Endothelial cell of umbilical vein (primary cell): ENCODE results near the gene XRCC2. TPM values are rescaled to one million over a fixed set of nuclear protein-coding genes. Genes with fewer than 3 reads are reported as not detected.
"Not testable (repeated sequence)": the region's sequence is repeated elsewhere in the genome, so short reads cannot be mapped to it uniquely, and the experiment has no call there.

Experiments
- BruUV-seq: library from RNA; stranded (reverse); fragments of 400-500 nt; replicated peaks from 2 replicates; lab custom pipeline; 2021; lab: Mats Ljungman, UMichigan
- CTCF ChIA-PET: fragments of 300-600, 350-600 bp; sonication (Branson Sonifier 250); formaldehyde crosslinking; loops from one replicate; lab custom pipeline; 2021; ENCODE audit warnings: antibody characterized with exemption, inconsistent platforms; lab: Charles Lee
- POLR2A ChIA-PET: fragments of 300-600, 350-600 bp; sonication (Branson Sonifier 250); formaldehyde crosslinking; loops from one replicate; lab custom pipeline; 2021; ENCODE audit warnings: antibody characterized with exemption, inconsistent platforms; lab: Charles Lee
- DNase-seq: peaks from one replicate; pipeline ENCODE4 v3.0.0-alpha.2; 2011; ENCODE audit warnings: low read depth, low spot score
- FAIRE-seq: peaks from 2 replicates; lab custom pipeline; 2011; peaks lifted over from hg19 to GRCh38; lab: Jason Lieb, UNC
- H2AFZ ChIP-seq: 2 replicates; pipeline ENCODE4 v1.6.0; 2012; ENCODE audit warnings: low read depth, low read length, control low read depth, inconsistent platforms
- H3K27ac ChIP-seq: 2 replicates; pipeline ENCODE4 v1.5.1; 2011; ENCODE audit warnings: low read depth, mild to moderate bottlenecking, control low read depth, low read length, moderate library complexity; ENCODE audit not compliant: insufficient read depth
- H3K27me3 ChIP-seq, 2 experiments: 2 replicates each; pipeline versions ENCODE4 v1.6.0 to v1.6.1; 2011; ENCODE audit warnings: low read length in 2 of 2, mixed read lengths in 1 of 2; ENCODE audit not compliant: control insufficient read depth in 2 of 2, insufficient read depth in 2 of 2
- H3K36me3 ChIP-seq, 2 experiments: 2 replicates in 1 of 2; 3 replicates in 1 of 2; pipeline ENCODE4 v1.5.1; 2011; ENCODE audit warnings: low read length in 2 of 2, mild to moderate bottlenecking in 1 of 2, moderate library complexity in 1 of 2; ENCODE audit not compliant: control insufficient read depth in 2 of 2, insufficient read depth in 2 of 2; ENCODE audit errors: extremely low read depth in 1 of 2
- H3K4me1 ChIP-seq: 3 replicates; pipeline ENCODE4 v1.5.1; 2011; ENCODE audit warnings: mild to moderate bottlenecking, low read length; ENCODE audit not compliant: control insufficient read depth, insufficient read depth; ENCODE audit errors: extremely low read depth
- H3K4me2 ChIP-seq: 2 replicates; pipeline ENCODE4 v1.6.1; 2011; ENCODE audit warnings: low read length, control low read depth, mixed read lengths; ENCODE audit not compliant: insufficient read depth
- H3K4me3 ChIP-seq, 3 experiments: fragments of 200-600 bp in 1 of 3; sonication (generic), shearing (Covaris generic) in 1 of 3; replicated peaks in 1 of 3; 2 replicates each; pipeline ENCODE4 v1.5.1; 2011 to 2016; ENCODE audit warnings: control low read depth in 3 of 3, low read length in 3 of 3, mild to moderate bottlenecking in 2 of 3, inconsistent platforms in 1 of 3, low read depth in 1 of 3, moderate library complexity in 1 of 3; ENCODE audit not compliant: insufficient read depth in 1 of 3
- H3K79me2 ChIP-seq: 2 replicates; pipeline ENCODE4 v1.6.0; 2012; ENCODE audit warnings: low read length, inconsistent platforms; ENCODE audit not compliant: control insufficient read depth, insufficient read depth
- H3K9ac ChIP-seq: replicated peaks from 2 replicates; pipeline ENCODE3; 2011; ENCODE audit warnings: low read length, control low read depth; ENCODE audit not compliant: insufficient read depth; ENCODE audit errors: extremely low read depth
- H3K9me1 ChIP-seq: replicated peaks from 3 replicates; pipeline ENCODE4 v1.6.0; 2011; ENCODE audit warnings: mild to moderate bottlenecking, low read length; ENCODE audit not compliant: control insufficient read depth, insufficient read depth; ENCODE audit errors: extremely low read depth
- H3K9me3 ChIP-seq: replicated peaks from 2 replicates; pipeline ENCODE4 v1.5.1; 2012; ENCODE audit warnings: low read length, inconsistent platforms; ENCODE audit not compliant: control insufficient read depth, insufficient read depth
- H4K20me1 ChIP-seq: replicated peaks from 2 replicates; pipeline ENCODE3; 2011; ENCODE audit warnings: mild to moderate bottlenecking, low read length; ENCODE audit not compliant: control insufficient read depth, insufficient read depth; ENCODE audit errors: extremely low read depth
- EZH2 ChIP-seq: IDR thresholded peaks from 2 replicates; pipeline ENCODE4 v1.6.1; 2012; ENCODE audit warnings: borderline replicate concordance, low read depth, mild to moderate bottlenecking, moderate library complexity, low read length, inconsistent platforms; ENCODE audit not compliant: severe bottlenecking
- GATA2 ChIP-seq: IDR thresholded peaks from 2 replicates; pipeline ENCODE4 v1.7.0; 2011; ENCODE audit warnings: low read depth, mild to moderate bottlenecking, moderate library complexity, mixed read lengths, low read length; ENCODE audit not compliant: insufficient read length, insufficient read depth
- JUN ChIP-seq: IDR thresholded peaks from 2 replicates; pipeline ENCODE4 v1.6.1; 2011; ENCODE audit warnings: borderline replicate concordance, low read depth; ENCODE audit not compliant: insufficient read length, insufficient read depth
- MAX ChIP-seq: IDR thresholded peaks from 2 replicates; pipeline ENCODE4 v1.6.1; 2011; ENCODE audit not compliant: insufficient read depth, insufficient read length
- POLR2A ChIP-seq: IDR thresholded peaks from 2 replicates; pipeline ENCODE4 v1.6.1; 2012; ENCODE audit warnings: low read depth, mild to moderate bottlenecking, control low read depth, low read length
- dilution Hi-C: fragments of 300-500 bp; cut with MboI; formaldehyde crosslinking; loops from one replicate; pipeline ENCODE4 v1.15.0; 2019; ENCODE audit warnings: low sequenced_read_pairs; ENCODE audit not compliant: extremely low pct_ligation_motif_present
- intact Hi-C: fragments of 100-400 bp; cut with micrococcal nuclease; formaldehyde crosslinking; loops from one replicate; pipeline ENCODE4 v1.10.0; 2022
- polyA plus RNA-seq, 4 experiments: library from polyadenylated mRNA; depleted of rRNA in 3 of 4; stranded (reverse) in 3 of 4; unstranded in 1 of 4; fragments of >200 nt; gene quantifications; 2 replicates each; pipeline versions ENCODE4 v1.2.1 to v1.2.3, GENCODE V29; 2011 to 2012; ENCODE audit warnings: missing spikeins in 1 of 4
- total RNA-seq: library from RNA; stranded (reverse); gene quantifications from 2 replicates; pipeline ENCODE4 v1.2.3, GENCODE V29; 2021

XRCC2 gene
- total and polyA plus RNA-seq, 2 donors (not counting 3 experiments of a cell fraction or from before 2014, with no cell fraction given): 2.4 to 8.8 TPM

- H3K9me3 ChIP-seq: no peaks in the 10 kb centered on the region
- intact Hi-C loops (no loop called here), dilution Hi-C loops (no loop called here)
- no peaks in the 10 kb centered on the region for H3K9me1 ChIP-seq
- H3K27me3 ChIP-seq: no peaks in the 10 kb centered on the region
- no peak overlapping the region for H3K4me2 ChIP-seq
- no peak overlapping the region for H3K4me3 ChIP-seq
- FAIRE-seq: no peak
- no peak for DNase-seq
- no peaks in the 10 kb centered on the region for H3K36me3 ChIP-seq
- H3K79me2 ChIP-seq: no peaks in the 10 kb centered on the region
- H2AFZ ChIP-seq: no peak overlapping the region
- no peak overlapping the region for H3K27ac ChIP-seq
- H3K4me1 ChIP-seq: no peaks in the 10 kb centered on the region
- H4K20me1 ChIP-seq: no peaks in the 10 kb centered on the region
- no peak for TF ChIP-seq MAX
- TF ChIP-seq POLR2A: no peak
- no peak for TF ChIP-seq GATA2
- TF ChIP-seq JUN: no peak
- no peak for TF ChIP-seq EZH2
- ChIA-PET CTCF (interaction anchor here (2.2 to 2.4 kb wide), 2 partner anchors 8 to 358 kb away, joined by 6 read pairs; no protein-coding TSS in a partner anchor), POLR2A (interaction anchor here (0.6 kb wide), 1 partner anchor 181 kb away, joined by 4 read pairs; no protein-coding TSS in a partner anchor)
- BruUV-seq: no TSS peak
- no peak overlapping the region for H3K9ac ChIP-seq
Observed at GRCh38 chr7:152699079-152699478, 23.1 kb upstream of the XRCC2 start.

- H3K9ac ChIP-seq, H3K27me3 ChIP-seq, H3K27ac ChIP-seq, H3K9me3 ChIP-seq, H3K36me3 ChIP-seq, H3K4me2 ChIP-seq, H4K20me1 ChIP-seq, POLR2A ChIA-PET, intact Hi-C loops, BruUV-seq, DNase-seq, H3K4me3 ChIP-seq, H2AFZ ChIP-seq, H3K4me1 ChIP-seq, H3K79me2 ChIP-seq, H3K9me1 ChIP-seq, FAIRE-seq, dilution Hi-C loops: not testable (repeated sequence)
- CTCF ChIA-PET: interaction anchor here (2.2 to 2.4 kb wide), 2 partner anchors 9 to 356 kb away, joined by 6 read pairs; no protein-coding TSS in a partner anchor
Observed at GRCh38 chr7:152697268-152697974, 21.5 kb upstream of the XRCC2 start.

- H3K36me3 ChIP-seq: not testable (repeated sequence)
Observed at GRCh38 chr7:152692196-152692595, 16.3 kb upstream of the XRCC2 start.

More at GRCh38 chr7:152692196-152692595, 16.3 kb upstream of the XRCC2 start:
- H3K4me1 ChIP-seq, H3K27ac ChIP-seq, H3K79me2 ChIP-seq, H2AFZ ChIP-seq, H3K4me3 ChIP-seq, FAIRE-seq, dilution Hi-C loops, H3K9me3 ChIP-seq, BruUV-seq, H4K20me1 ChIP-seq, POLR2A ChIA-PET, H3K9me1 ChIP-seq, H3K4me2 ChIP-seq, intact Hi-C loops, H3K9ac ChIP-seq, DNase-seq, H3K27me3 ChIP-seq, CTCF ChIA-PET: not testable (repeated sequence)
